Measurements from ENCODE around the gene GSTM5. TPM values are rescaled to one million over a fixed set of nuclear protein-coding genes. Genes with fewer than 3 reads are reported as not detected.

Gene GSTM5
- total and polyA plus RNA-seq, 2 of the 13 experiments (the other 11 are each of a cell fraction or from before 2014, with no cell fraction given) = not detected

DNA sequence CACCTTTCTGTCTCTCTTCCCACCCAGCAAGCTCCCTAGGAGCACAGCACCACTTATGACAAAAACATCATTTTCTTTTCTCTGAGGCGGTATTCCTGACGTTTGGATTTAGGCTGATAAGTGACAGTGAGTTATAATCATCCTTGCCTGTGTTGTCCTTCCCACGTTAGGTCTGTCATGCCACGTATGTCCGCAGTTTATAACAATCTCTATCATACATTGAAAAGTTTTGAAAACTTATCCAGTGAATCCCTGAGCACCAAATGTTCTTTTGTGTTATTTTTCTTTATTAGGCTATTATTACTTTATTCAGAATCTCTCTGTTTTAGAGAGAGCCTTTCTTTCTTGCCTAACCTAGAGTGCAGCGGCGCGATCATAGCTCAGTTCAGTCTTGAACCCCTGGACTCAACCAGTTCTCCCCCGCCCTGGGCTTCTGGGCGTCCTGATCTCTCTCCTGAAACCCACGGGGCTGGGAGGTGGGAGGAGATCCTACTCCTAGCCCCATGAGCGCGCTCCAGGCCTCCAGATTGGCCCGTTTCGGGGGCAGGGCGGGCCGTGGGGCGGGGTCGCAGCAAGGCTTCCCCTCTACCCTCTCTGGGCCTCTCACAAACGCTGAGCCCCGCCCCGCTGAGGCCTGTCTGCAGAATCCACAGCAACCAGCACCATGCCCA, 44.5 kb upstream of the GSTM5 start, which contains the start of gene GSTM2 (continued):
- TF ChIP-seq, protein P1, sequence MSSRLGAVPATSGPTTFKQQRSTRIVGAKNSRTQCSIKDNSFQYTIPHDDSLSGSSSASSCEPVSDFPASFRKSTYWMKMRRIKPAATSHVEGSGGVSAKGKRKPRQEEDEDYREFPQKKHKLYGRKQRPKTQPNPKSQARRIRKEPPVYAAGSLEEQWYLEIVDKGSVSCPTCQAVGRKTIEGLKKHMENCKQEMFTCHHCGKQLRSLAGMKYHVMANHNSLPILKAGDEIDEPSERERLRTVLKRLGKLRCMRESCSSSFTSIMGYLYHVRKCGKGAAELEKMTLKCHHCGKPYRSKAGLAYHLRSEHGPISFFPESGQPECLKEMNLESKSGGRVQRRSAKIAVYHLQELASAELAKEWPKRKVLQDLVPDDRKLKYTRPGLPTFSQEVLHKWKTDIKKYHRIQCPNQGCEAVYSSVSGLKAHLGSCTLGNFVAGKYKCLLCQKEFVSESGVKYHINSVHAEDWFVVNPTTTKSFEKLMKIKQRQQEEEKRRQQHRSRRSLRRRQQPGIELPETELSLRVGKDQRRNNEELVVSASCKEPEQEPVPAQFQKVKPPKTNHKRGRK (CRISPR knock-in tag; IDR thresholded peaks at IDR 0.05) = peak; percentile 59; the same call in 1 of the 2 replicates
- no peak for TF ChIP-seq ZFP1 (CRISPR knock-in tag; IDR thresholded peaks at IDR 0.05)
- peak; percentile 68 for TF ChIP-seq SAP130 (CRISPR knock-in tag; IDR thresholded peaks at IDR 0.05; ENCODE audit: low read depth)
- TF ChIP-seq NFYB (CRISPR knock-in tag; IDR thresholded peaks at IDR 0.05) = peak; percentile 64
- TF ChIP-seq ZNF660 (CRISPR knock-in tag; IDR thresholded peaks at IDR 0.05; ENCODE audit: borderline replicate concordance, low read depth) = no peak
- TF ChIP-seq PRPF4 (IDR thresholded peaks at IDR 0.05; ENCODE audit: low read depth, low read length, poor library complexity, severe bottlenecking) = no peak
- peak; percentile 61; the same call in 1 of the 2 replicates for TF ChIP-seq ZFX (CRISPR knock-in tag; IDR thresholded peaks at IDR 0.05; ENCODE audit: low read depth)
- TF ChIP-seq ZNF180 (CRISPR knock-in tag; IDR thresholded peaks at IDR 0.05; ENCODE audit: borderline replicate concordance, low read depth) = no peak
- TF ChIP-seq MEIS2 (CRISPR knock-in tag; IDR thresholded peaks at IDR 0.05) = 0 out of 2 replicates have a peak, but pooled peaks have one; percentile 13
- TF ChIP-seq, protein P2, sequence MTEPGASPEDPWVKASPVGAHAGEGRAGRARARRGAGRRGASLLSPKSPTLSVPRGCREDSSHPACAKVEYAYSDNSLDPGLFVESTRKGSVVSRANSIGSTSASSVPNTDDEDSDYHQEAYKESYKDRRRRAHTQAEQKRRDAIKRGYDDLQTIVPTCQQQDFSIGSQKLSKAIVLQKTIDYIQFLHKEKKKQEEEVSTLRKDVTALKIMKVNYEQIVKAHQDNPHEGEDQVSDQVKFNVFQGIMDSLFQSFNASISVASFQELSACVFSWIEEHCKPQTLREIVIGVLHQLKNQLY (CRISPR knock-in tag; IDR thresholded peaks at IDR 0.05) = no peak
- TF ChIP-seq ZNF24 (IDR thresholded peaks at IDR 0.05) = 0 out of 2 replicates have a peak, but pooled peaks have one; percentile 38
- TF ChIP-seq, protein P3, sequence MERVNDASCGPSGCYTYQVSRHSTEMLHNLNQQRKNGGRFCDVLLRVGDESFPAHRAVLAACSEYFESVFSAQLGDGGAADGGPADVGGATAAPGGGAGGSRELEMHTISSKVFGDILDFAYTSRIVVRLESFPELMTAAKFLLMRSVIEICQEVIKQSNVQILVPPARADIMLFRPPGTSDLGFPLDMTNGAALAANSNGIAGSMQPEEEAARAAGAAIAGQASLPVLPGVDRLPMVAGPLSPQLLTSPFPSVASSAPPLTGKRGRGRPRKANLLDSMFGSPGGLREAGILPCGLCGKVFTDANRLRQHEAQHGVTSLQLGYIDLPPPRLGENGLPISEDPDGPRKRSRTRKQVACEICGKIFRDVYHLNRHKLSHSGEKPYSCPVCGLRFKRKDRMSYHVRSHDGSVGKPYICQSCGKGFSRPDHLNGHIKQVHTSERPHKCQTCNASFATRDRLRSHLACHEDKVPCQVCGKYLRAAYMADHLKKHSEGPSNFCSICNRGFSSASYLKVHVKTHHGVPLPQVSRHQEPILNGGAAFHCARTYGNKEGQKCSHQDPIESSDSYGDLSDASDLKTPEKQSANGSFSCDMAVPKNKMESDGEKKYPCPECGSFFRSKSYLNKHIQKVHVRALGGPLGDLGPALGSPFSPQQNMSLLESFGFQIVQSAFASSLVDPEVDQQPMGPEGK (CRISPR knock-in tag; IDR thresholded peaks at IDR 0.05) = peak; percentile 35; the same call in 1 of the 2 replicates
- no peak for TF ChIP-seq ZNF737 (CRISPR knock-in tag; IDR thresholded peaks at IDR 0.05; ENCODE audit: borderline replicate concordance)
- TF ChIP-seq, protein P4, sequence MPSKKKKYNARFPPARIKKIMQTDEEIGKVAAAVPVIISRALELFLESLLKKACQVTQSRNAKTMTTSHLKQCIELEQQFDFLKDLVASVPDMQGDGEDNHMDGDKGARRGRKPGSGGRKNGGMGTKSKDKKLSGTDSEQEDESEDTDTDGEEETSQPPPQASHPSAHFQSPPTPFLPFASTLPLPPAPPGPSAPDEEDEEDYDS (CRISPR knock-in tag; IDR thresholded peaks at IDR 0.05) = peak; percentile 65
- peak; percentile 23 for TF ChIP-seq TEAD3 (CRISPR knock-in tag; optimal IDR thresholded peaks at IDR 0.05; ENCODE audit: borderline replicate concordance)
- no peak for TF ChIP-seq JUNB (CRISPR knock-in tag; IDR thresholded peaks at IDR 0.05; ENCODE audit: borderline replicate concordance)
- 0 out of 2 replicates have a peak, but pooled peaks have one; percentile 12 for TF ChIP-seq IRF2 (CRISPR knock-in tag; IDR thresholded peaks at IDR 0.05)
- TF ChIP-seq, protein P5, sequence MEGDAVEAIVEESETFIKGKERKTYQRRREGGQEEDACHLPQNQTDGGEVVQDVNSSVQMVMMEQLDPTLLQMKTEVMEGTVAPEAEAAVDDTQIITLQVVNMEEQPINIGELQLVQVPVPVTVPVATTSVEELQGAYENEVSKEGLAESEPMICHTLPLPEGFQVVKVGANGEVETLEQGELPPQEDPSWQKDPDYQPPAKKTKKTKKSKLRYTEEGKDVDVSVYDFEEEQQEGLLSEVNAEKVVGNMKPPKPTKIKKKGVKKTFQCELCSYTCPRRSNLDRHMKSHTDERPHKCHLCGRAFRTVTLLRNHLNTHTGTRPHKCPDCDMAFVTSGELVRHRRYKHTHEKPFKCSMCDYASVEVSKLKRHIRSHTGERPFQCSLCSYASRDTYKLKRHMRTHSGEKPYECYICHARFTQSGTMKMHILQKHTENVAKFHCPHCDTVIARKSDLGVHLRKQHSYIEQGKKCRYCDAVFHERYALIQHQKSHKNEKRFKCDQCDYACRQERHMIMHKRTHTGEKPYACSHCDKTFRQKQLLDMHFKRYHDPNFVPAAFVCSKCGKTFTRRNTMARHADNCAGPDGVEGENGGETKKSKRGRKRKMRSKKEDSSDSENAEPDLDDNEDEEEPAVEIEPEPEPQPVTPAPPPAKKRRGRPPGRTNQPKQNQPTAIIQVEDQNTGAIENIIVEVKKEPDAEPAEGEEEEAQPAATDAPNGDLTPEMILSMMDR (CRISPR knock-in tag; IDR thresholded peaks at IDR 0.05) = peak; percentile 18; the same call in 1 of the 2 replicates
- TF ChIP-seq SP4 (CRISPR knock-in tag; IDR thresholded peaks at IDR 0.05) = peak; percentile 57; the same call in 1 of the 2 replicates
- TF ChIP-seq, protein P6, sequence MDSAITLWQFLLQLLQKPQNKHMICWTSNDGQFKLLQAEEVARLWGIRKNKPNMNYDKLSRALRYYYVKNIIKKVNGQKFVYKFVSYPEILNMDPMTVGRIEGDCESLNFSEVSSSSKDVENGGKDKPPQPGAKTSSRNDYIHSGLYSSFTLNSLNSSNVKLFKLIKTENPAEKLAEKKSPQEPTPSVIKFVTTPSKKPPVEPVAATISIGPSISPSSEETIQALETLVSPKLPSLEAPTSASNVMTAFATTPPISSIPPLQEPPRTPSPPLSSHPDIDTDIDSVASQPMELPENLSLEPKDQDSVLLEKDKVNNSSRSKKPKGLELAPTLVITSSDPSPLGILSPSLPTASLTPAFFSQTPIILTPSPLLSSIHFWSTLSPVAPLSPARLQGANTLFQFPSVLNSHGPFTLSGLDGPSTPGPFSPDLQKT (CRISPR knock-in tag; IDR thresholded peaks at IDR 0.05; ENCODE audit: borderline replicate concordance) = no peak
- 0 out of 2 replicates have a peak, but pooled peaks have one; percentile 19 for TF ChIP-seq ZNF331 (CRISPR knock-in tag; IDR thresholded peaks at IDR 0.05)
- peak in 1 of 2 experiments; percentile 44; a peak in 1 of 4 replicates for TF ChIP-seq POLR2A (IDR thresholded peaks at IDR 0.05; ENCODE audit: insufficient read depth in 1 of 2, low read depth in 2 of 2, low read length in 2 of 2)
- TF ChIP-seq ZFY (CRISPR knock-in tag; IDR thresholded peaks at IDR 0.05) = peak; percentile 62; the same call in 1 of the 2 replicates

Measured in HepG2 (cell line).